Trophoblast cell (in vitro differentiated cells and primary cell): Measurements from ENCODE around the gene MIEF1.

ENCODE experiments used
- DNase-seq, 2 donors: peaks; one replicate each; pipeline ENCODE4 v3.0.0-alpha.2; 2016
- H2AFZ ChIP-seq: 2 replicates; pipeline ENCODE4 v1.6.1; 2013; ENCODE audit warnings: low read length, moderate library complexity, mild to moderate bottlenecking; ENCODE audit not compliant: insufficient read depth, poor library complexity
- H2AK5ac ChIP-seq: 2 replicates; pipeline ENCODE4 v1.6.1; 2013; ENCODE audit warnings: mild to moderate bottlenecking, low read length
- H2BK120ac ChIP-seq: 2 replicates; pipeline ENCODE4 v1.6.1; 2013; ENCODE audit warnings: low read length, mild to moderate bottlenecking, moderate library complexity; ENCODE audit not compliant: insufficient read depth, poor library complexity
- H2BK12ac ChIP-seq: 2 replicates; pipeline ENCODE4 v1.6.1; 2013; ENCODE audit warnings: mild to moderate bottlenecking, low read length, moderate library complexity
- H2BK5ac ChIP-seq: 2 replicates; pipeline ENCODE4 v1.6.1; 2013; ENCODE audit warnings: low read length, low read depth, moderate library complexity, mild to moderate bottlenecking; ENCODE audit not compliant: poor library complexity
- H3K14ac ChIP-seq: 2 replicates; pipeline ENCODE4 v1.6.1; 2013; ENCODE audit warnings: mild to moderate bottlenecking, low read length
- H3K18ac ChIP-seq: 2 replicates; pipeline ENCODE4 v1.6.1; 2013; ENCODE audit warnings: mild to moderate bottlenecking, low read length
- H3K23ac ChIP-seq: 2 replicates; pipeline ENCODE4 v1.6.1; 2013; ENCODE audit warnings: low read length
- H3K27ac ChIP-seq: 2 replicates; pipeline ENCODE4 v1.5.1; 2013; ENCODE audit warnings: low read depth, mild to moderate bottlenecking, inconsistent platforms, low read length, moderate library complexity
- H3K27me3 ChIP-seq: 2 replicates; pipeline ENCODE4 v1.6.1; 2013; ENCODE audit warnings: inconsistent platforms, mild to moderate bottlenecking, low read length, moderate library complexity; ENCODE audit not compliant: insufficient read depth
- H3K36me3 ChIP-seq, 2 experiments: 1 replicate in 1 of 2; 2 replicates in 1 of 2; pipeline ENCODE4 v1.6.1; 2013; ENCODE audit warnings: low read length in 2 of 2, mild to moderate bottlenecking in 2 of 2, moderate library complexity in 1 of 2; ENCODE audit not compliant: insufficient read depth in 2 of 2, control insufficient read depth in 1 of 2
- H3K4ac ChIP-seq: 2 replicates; pipeline ENCODE4 v1.6.1; 2013; ENCODE audit warnings: low read depth, mild to moderate bottlenecking, low read length, moderate library complexity
- H3K4me1 ChIP-seq, 2 experiments: 1 replicate in 1 of 2; 2 replicates in 1 of 2; pipeline ENCODE4 v1.6.1; 2013; ENCODE audit warnings: low read length in 2 of 2, mild to moderate bottlenecking in 2 of 2, moderate library complexity in 1 of 2; ENCODE audit not compliant: insufficient read depth in 2 of 2, control insufficient read depth in 1 of 2
- H3K4me2 ChIP-seq: 2 replicates; pipeline ENCODE4 v1.6.1; 2013; ENCODE audit warnings: inconsistent platforms, mild to moderate bottlenecking, low read length, moderate library complexity
- H3K4me3 ChIP-seq: 2 replicates; pipeline ENCODE4 v1.5.1; 2013; ENCODE audit warnings: mild to moderate bottlenecking, low read depth, low read length, inconsistent platforms
- H3K79me1 ChIP-seq: one replicate; pipeline ENCODE4 v1.6.1; 2013; ENCODE audit warnings: low read length
- H3K79me2 ChIP-seq: 2 replicates; pipeline ENCODE4 v1.6.1; 2013; ENCODE audit warnings: low read length, mild to moderate bottlenecking; ENCODE audit not compliant: control insufficient read depth, insufficient read depth, poor library complexity
- H3K9ac ChIP-seq: 2 replicates; pipeline ENCODE4 v1.6.1; 2013; ENCODE audit warnings: mild to moderate bottlenecking, low read length
- H3K9me3 ChIP-seq: 2 replicates; pipeline ENCODE4 v1.6.1; 2013; ENCODE audit warnings: low read depth, mild to moderate bottlenecking, control low read depth, inconsistent platforms, low read length; ENCODE audit not compliant: insufficient read depth
- H4K12ac ChIP-seq: 2 replicates; pipeline ENCODE4 v1.6.1; 2013; ENCODE audit warnings: low read depth, mild to moderate bottlenecking, low read length, moderate library complexity
- H4K8ac ChIP-seq: 2 replicates; pipeline ENCODE4 v1.6.1; 2013; ENCODE audit warnings: low read depth, mild to moderate bottlenecking, low read length, moderate library complexity
- H4K91ac ChIP-seq: one replicate; pipeline ENCODE4 v1.6.1; 2013; ENCODE audit warnings: low read depth, mild to moderate bottlenecking, low read length, moderate library complexity
- WGBS: extraction: QIAGEN DNeasy Blood & Tissue Kit; methylation state at CpG from one replicate; pipeline ENCODE4 v1.1.7; 2013; ENCODE audit warnings: missing lambda C conversion rate; ENCODE audit not compliant: insufficient read length, insufficient coverage; ENCODE audit errors: extremely low coverage; 5-methylcytosine and 5-hydroxymethylcytosine counted together

The MIEF1 gene

GRCh38 chr22:39501644-39502108 is 414 bp upstream of the MIEF1 start:
- Histone ChIP-seq H3K14ac (peak overlapping the region; percentile 93), H2AFZ (peak overlapping the region; percentile 95), H3K4ac (peak overlapping the region; percentile 75), H4K8ac (peak overlapping the region; percentile 99), H2BK5ac (peak overlapping the region; percentile 50), H3K27me3 (no peaks in the 10 kb centered on the region), H3K9ac (peak overlapping the region; percentile 15), H2BK12ac (peak overlapping the region; percentile 71), H3K4me3 (peak overlapping the region; percentile 66), H3K4me2 (peak overlapping the region; percentile 69), H4K12ac (peak overlapping the region; percentile 84), H3K79me1 (peaks cover 8% of the 10 kb centered on the region), H3K9me3 (peaks cover 1% of the 10 kb centered on the region), H2BK120ac (peak overlapping the region; percentile 85), H3K27ac (no peak overlapping the region), H3K23ac (no peak overlapping the region), H3K79me2 (peaks cover 11% of the 10 kb centered on the region), H2AK5ac (peak overlapping the region; percentile 56), H3K18ac (peak overlapping the region; percentile 91), H4K91ac (peak overlapping the region; percentile 84), H3K36me3 (peaks cover 22 to 23% of the 10 kb centered on the region in 2 experiments), H3K4me1 (peaks cover 8 to 9% of the 10 kb centered on the region in 2 experiments)
- DNase-seq = no peak
- no CpG with 5 or more reads among the region's 13 CpGs for WGBS

- peaks cover 29 to 30% of the 10 kb centered on the region in 2 experiments for H3K36me3 ChIP-seq
- H4K12ac ChIP-seq = peak overlapping the region; percentile 49
- no peak overlapping the region for H2BK12ac ChIP-seq
- peaks cover 1% of the 10 kb centered on the region for H3K9me3 ChIP-seq
- peak overlapping the region; percentile 96 for H3K4me3 ChIP-seq
- peak overlapping the region; percentile 40 for H3K27ac ChIP-seq
- peaks cover 8% of the 10 kb centered on the region for H3K79me1 ChIP-seq
- no peaks in the 10 kb centered on the region for H3K27me3 ChIP-seq
- peak overlapping the region; percentile 88 for H4K8ac ChIP-seq
- no peak overlapping the region for H3K23ac ChIP-seq
- peak overlapping the region; percentile 79 for H4K91ac ChIP-seq
- WGBS = no CpG with 5 or more reads among the region's 18 CpGs
- peak overlapping the region; percentile 53 for H2AFZ ChIP-seq
- H3K9ac ChIP-seq = peak overlapping the region; percentile 87
- H2BK120ac ChIP-seq = no peak overlapping the region
- H2AK5ac ChIP-seq = peak overlapping the region; percentile 69
- peak overlapping the region; percentile 41 for H3K18ac ChIP-seq
- H3K14ac ChIP-seq = peak overlapping the region; percentile 80
- no peak overlapping the region for H2BK5ac ChIP-seq
- peak overlapping the region; percentile 83 for H3K4me2 ChIP-seq
- peak overlapping the region; percentile 97 for H3K4ac ChIP-seq
- DNase-seq = peak in 1 of 2 donors; percentile 25
- peaks cover 11% of the 10 kb centered on the region for H3K79me2 ChIP-seq
- peaks cover 8 to 9% of the 10 kb centered on the region in 2 experiments for H3K4me1 ChIP-seq
Measured at GRCh38 chr22:39502789-39503409, 809 bp downstream of the MIEF1 start.

GRCh38 chr22:39503630-39504029 is 1.5 kb downstream of the MIEF1 start:
- Histone ChIP-seq H2AFZ (no peak overlapping the region), H3K79me1 (peaks cover 8% of the 10 kb centered on the region), H3K18ac (no peak overlapping the region), H4K91ac (no peak overlapping the region), H3K14ac (no peak overlapping the region), H3K4me3 (no peak overlapping the region), H3K36me3 (peaks cover 32 to 37% of the 10 kb centered on the region in 2 experiments), H3K4ac (no peak overlapping the region), H3K27ac (no peak overlapping the region), H3K79me2 (peaks cover 11% of the 10 kb centered on the region), H2BK12ac (no peak overlapping the region), H3K9me3 (peaks cover 1% of the 10 kb centered on the region), H3K4me1 (peaks cover 8 to 9% of the 10 kb centered on the region in 2 experiments), H3K9ac (no peak overlapping the region), H3K27me3 (no peaks in the 10 kb centered on the region), H3K4me2 (no peak overlapping the region), H4K8ac (no peak overlapping the region), H4K12ac (no peak overlapping the region), H2AK5ac (no peak overlapping the region), H3K23ac (no peak overlapping the region), H2BK5ac (no peak overlapping the region), H2BK120ac (no peak overlapping the region)
- no CpG with 5 or more reads among the region's 6 CpGs for WGBS
- no peak for DNase-seq

- peaks cover 34 to 37% of the 10 kb centered on the region in 2 experiments for H3K36me3 ChIP-seq
- no peak overlapping the region for H3K27ac ChIP-seq
- H3K27me3 ChIP-seq = no peaks in the 10 kb centered on the region
- no CpG with 5 or more reads among the region's 16 CpGs for WGBS
- H2AFZ ChIP-seq = no peak overlapping the region
- no peak overlapping the region for H2AK5ac ChIP-seq
- H4K12ac ChIP-seq = no peak overlapping the region
- DNase-seq = no peak
- H3K9ac ChIP-seq = no peak overlapping the region
- peaks cover 8% of the 10 kb centered on the region for H3K79me1 ChIP-seq
- H3K4me1 ChIP-seq = peaks cover 8 to 9% of the 10 kb centered on the region in 2 experiments
- H3K4me3 ChIP-seq = no peak overlapping the region
- no peak overlapping the region for H2BK120ac ChIP-seq
- no peak overlapping the region for H2BK12ac ChIP-seq
- H3K9me3 ChIP-seq = peaks cover 1% of the 10 kb centered on the region
- no peak overlapping the region for H3K14ac ChIP-seq
- H3K79me2 ChIP-seq = peaks cover 11% of the 10 kb centered on the region
- no peak overlapping the region for H2BK5ac ChIP-seq
- no peak overlapping the region for H3K4ac ChIP-seq
- H3K23ac ChIP-seq = no peak overlapping the region
- no peak overlapping the region for H4K8ac ChIP-seq
- no peak overlapping the region for H4K91ac ChIP-seq
- H3K18ac ChIP-seq = no peak overlapping the region
- H3K4me2 ChIP-seq = no peak overlapping the region
Measured at GRCh38 chr22:39504071-39504470, 2.0 kb downstream of the MIEF1 start.
